ENCODE data around the gene PRDM16.

PRDM16 gene

DNA sequence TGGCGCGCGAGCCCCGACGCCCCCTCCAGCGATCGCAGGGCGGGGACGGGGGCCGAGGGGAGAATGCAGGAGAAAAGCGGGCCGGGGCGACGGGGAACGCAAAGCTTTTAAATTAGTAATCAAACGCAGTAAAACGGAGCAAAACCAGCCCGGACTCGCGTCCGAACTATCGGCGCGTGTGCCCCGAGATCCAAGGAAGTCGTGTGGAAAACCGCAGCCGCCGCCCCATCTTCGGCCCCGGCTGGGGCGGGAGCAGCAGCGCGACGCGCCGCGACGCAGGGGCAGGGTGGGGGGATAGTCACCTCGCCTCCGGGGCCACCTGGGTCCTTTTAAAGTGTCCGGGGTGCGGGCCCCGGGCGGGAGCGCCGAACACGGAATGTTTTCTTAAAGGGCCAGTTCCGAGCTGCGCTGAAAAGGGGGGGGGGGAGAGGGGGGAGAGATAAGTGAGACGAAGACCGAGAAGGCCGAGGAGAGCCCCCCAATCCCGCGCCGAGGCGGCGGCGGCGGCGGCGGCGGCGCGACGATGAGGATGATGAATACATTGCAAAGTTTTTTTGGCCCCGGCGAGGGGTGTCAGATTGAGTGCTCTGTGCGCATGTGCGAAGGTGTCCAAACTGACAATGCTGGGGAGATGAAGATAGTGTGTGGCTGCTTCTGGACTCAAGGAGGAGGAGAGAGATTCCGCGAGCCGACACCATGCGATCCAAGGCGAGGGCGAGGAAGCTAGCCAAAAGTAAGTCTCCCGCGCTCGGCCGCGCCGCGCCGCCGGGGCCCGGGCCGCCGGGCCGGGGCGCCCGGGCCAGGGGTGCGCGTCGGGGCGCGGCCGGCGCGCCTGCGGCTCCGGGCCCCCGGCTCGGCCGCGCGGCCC is at the start of gene PRDM16:
Gene PRDM16 (plus strand): TSS at position 640 of the 868 bp plus-strand sequence. CDS start 57 bp downstream, at position 697.
- Histone ChIP-seq H3K27me3 (ENCODE audit: insufficient read depth, low read length) (peaks cover 91% of the 10 kb centered on the region), H3K4me3 (ENCODE audit: low read length) (peak within 1 kb of the TSS; percentile 21)

DNA sequence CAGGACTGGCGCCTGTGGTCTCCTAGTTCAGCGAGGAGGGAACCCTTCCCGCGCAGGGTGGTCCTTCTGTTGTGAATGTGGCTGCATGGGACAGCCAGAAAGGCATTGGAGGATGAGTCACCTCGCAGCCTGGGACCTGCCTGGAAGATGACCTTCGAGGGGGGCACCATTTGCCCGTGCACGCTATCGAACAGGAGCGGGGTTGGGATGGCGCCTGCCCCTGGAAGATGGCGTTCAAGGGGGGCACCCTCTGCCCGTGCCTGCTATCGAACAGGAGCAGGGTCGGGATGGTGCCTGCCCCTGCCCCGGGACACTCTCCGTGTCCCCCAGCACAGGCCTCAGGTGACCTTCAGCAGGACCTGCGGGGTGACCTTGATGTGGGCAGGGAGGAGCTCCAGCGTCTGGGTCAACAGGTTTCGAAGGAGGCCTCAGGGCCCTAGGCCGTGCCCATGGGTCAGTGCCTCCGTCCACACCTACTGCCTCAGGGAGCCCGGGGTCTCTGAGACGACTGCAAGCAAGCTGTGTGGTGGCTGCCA is 49.4 kb upstream of the PRDM16 start:
- Histone ChIP-seq H3K4me1 (ENCODE audit: insufficient read depth, low read length) (no peaks in the 10 kb centered on the region), H3K27me3 (ENCODE audit: insufficient read depth, low read length) (peaks cover 8% of the 10 kb centered on the region), H3K9me3 (ENCODE audit: low read length) (peaks cover 2% of the 10 kb centered on the region), H3K4me3 (ENCODE audit: low read length) (no peak overlapping the region), H2AFZ (ENCODE audit: low read depth, low read length) (no peak overlapping the region), H3K36me3 (ENCODE audit: insufficient read depth, low read length) (no peaks in the 10 kb centered on the region)

More for the DNA sequence above, at the start of gene PRDM16:
- Histone ChIP-seq H3K4me1 (ENCODE audit: insufficient read depth, low read length) (no peaks in the 10 kb centered on the region), H3K9me3 (ENCODE audit: low read length) (no peaks in the 10 kb centered on the region), H2AFZ (ENCODE audit: low read depth, low read length) (peak within 1 kb of the TSS; percentile 24), H3K36me3 (ENCODE audit: insufficient read depth, low read length) (no peaks in the 10 kb centered on the region)

DNA sequence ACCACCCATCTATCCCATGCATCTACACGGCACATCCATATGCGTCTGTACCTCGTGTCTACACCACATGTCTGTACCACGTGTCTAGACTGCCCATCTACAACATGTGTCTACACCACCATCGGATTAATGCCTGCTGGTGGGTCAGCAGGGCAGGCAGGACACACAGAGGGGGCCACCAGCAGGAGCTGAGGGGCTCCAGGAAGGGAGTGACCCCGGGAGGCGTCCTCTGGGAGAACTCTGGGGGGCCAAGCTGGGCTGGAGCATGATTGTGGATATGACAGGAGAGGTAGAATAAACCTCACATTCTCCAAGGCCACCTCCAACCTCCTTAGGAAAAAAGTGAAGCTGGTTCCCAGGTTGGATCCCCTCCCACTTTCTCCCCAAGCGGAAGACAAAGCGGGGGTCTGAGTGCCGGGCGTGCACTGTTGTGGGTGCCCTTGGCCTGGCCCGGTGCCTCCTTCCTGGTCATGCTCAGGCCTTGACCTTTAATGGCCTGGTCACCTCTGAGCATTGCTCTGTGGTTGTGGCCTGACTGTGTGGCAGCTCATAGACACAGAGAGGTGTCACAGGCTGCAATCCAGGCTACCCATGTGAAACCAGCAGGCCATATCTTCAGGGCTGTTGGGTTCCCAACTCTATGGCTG is 48.6 kb upstream of the PRDM16 start:
- H3K27me3 ChIP-seq (ENCODE audit: insufficient read depth, low read length) = peaks cover 8% of the 10 kb centered on the region
- H3K4me1 ChIP-seq (ENCODE audit: insufficient read depth, low read length) = no peaks in the 10 kb centered on the region
- peaks cover 2% of the 10 kb centered on the region for H3K9me3 ChIP-seq (ENCODE audit: low read length)
- H3K36me3 ChIP-seq (ENCODE audit: insufficient read depth, low read length) = no peaks in the 10 kb centered on the region
- no peak overlapping the region for H3K4me3 ChIP-seq (ENCODE audit: low read length)
- H2AFZ ChIP-seq (ENCODE audit: low read depth, low read length) = no peak overlapping the region

DNA sequence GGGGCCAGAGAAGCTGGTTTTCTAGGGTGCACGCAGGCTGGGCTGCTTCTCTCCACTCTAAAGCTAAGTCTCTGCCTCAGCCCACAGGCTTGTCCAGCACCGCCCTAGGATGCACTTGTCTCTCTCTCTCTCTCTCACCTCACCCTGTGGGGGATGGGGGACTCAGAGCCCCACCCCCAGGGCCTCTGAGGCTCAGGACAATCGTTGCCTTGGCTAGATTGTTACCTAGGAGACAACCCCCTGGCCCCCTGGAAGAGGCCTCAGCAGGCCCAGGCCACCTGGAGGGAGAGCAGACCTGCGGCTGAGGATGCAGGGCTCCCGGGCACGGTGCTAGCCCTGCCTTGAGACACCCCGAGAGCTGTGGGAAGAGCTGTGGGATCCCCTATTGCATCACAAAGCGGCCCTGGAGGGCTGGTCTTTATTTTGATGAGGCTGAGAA is 47.8 kb upstream of the PRDM16 start, which contains the start of gene ACTRT2:
Gene ACTRT2 (plus strand): TSS at position 235 of the 439 bp plus-strand sequence. CDS start 220 bp downstream, outside the sequence.
- Histone ChIP-seq H3K4me1 (ENCODE audit: insufficient read depth, low read length) (no peaks in the 10 kb centered on the region), H2AFZ (ENCODE audit: low read depth, low read length) (no peak within 1 kb of the TSS), H3K4me3 (ENCODE audit: low read length) (no peak within 1 kb of the TSS), H3K9me3 (ENCODE audit: low read length) (peaks cover 2% of the 10 kb centered on the region), H3K27me3 (ENCODE audit: insufficient read depth, low read length) (peaks cover 3% of the 10 kb centered on the region), H3K36me3 (ENCODE audit: insufficient read depth, low read length) (no peaks in the 10 kb centered on the region)

GRCh38 chr1:3021801-3022401 is 47.1 kb upstream of the PRDM16 start:
- Histone ChIP-seq H3K27me3 (ENCODE audit: insufficient read depth, low read length) (peaks cover 3% of the 10 kb centered on the region), H3K4me1 (ENCODE audit: insufficient read depth, low read length) (no peaks in the 10 kb centered on the region), H3K36me3 (ENCODE audit: insufficient read depth, low read length) (no peaks in the 10 kb centered on the region), H3K4me3 (ENCODE audit: low read length) (no peak overlapping the region), H3K9me3 (ENCODE audit: low read length) (peaks cover 2% of the 10 kb centered on the region), H2AFZ (ENCODE audit: low read depth, low read length) (no peak overlapping the region)

DNA sequence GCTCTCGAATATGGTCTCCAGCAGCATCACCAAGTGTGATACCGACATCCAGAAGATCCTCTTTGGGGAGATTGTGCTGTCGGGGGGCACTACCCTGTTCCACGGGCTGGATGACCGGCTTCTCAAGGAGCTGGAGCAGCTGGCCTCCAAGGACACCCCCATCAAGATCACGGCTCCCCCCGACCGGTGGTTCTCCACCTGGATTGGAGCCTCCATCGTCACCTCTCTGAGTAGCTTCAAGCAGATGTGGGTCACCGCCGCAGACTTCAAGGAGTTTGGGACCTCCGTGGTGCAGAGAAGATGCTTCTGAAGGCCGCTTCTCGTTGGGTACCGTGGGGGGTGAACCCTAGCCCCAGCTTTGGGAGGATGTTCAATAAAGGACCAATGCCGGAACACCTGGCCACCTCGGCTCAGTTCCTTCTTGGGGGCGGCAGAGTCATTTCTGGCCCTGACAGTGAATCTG is 46.5 kb upstream of the PRDM16 start:
- Histone ChIP-seq H2AFZ (ENCODE audit: low read depth, low read length) (no peak overlapping the region), H3K4me3 (ENCODE audit: low read length) (no peak overlapping the region), H3K9me3 (ENCODE audit: low read length) (peaks cover 2% of the 10 kb centered on the region)

GRCh38 chr1:3022976-3023375 is 46.0 kb upstream of the PRDM16 start:
- Histone ChIP-seq H3K4me1 (ENCODE audit: insufficient read depth, low read length) (no peaks in the 10 kb centered on the region), H3K36me3 (ENCODE audit: insufficient read depth, low read length) (no peaks in the 10 kb centered on the region), H3K4me3 (ENCODE audit: low read length) (no peak overlapping the region), H3K9me3 (ENCODE audit: low read length) (no peaks in the 10 kb centered on the region), H3K27me3 (ENCODE audit: insufficient read depth, low read length) (peaks cover 3% of the 10 kb centered on the region), H2AFZ (ENCODE audit: low read depth, low read length) (no peak overlapping the region)

More for the DNA sequence above, 46.5 kb upstream of the PRDM16 start:
- Histone ChIP-seq H3K36me3 (ENCODE audit: insufficient read depth, low read length) (no peaks in the 10 kb centered on the region), H3K4me1 (ENCODE audit: insufficient read depth, low read length) (no peaks in the 10 kb centered on the region), H3K27me3 (ENCODE audit: insufficient read depth, low read length) (peaks cover 3% of the 10 kb centered on the region)

GRCh38 chr1:3024019-3024418 is 45.0 kb upstream of the PRDM16 start:
- no peaks in the 10 kb centered on the region for H3K36me3 ChIP-seq (ENCODE audit: insufficient read depth, low read length)
- no peak overlapping the region for H2AFZ ChIP-seq (ENCODE audit: low read depth, low read length)
- peaks cover 3% of the 10 kb centered on the region for H3K27me3 ChIP-seq (ENCODE audit: insufficient read depth, low read length)
- H3K9me3 ChIP-seq (ENCODE audit: low read length) = no peaks in the 10 kb centered on the region
- no peaks in the 10 kb centered on the region for H3K4me1 ChIP-seq (ENCODE audit: insufficient read depth, low read length)
- H3K4me3 ChIP-seq (ENCODE audit: low read length) = no peak overlapping the region

DNA sequence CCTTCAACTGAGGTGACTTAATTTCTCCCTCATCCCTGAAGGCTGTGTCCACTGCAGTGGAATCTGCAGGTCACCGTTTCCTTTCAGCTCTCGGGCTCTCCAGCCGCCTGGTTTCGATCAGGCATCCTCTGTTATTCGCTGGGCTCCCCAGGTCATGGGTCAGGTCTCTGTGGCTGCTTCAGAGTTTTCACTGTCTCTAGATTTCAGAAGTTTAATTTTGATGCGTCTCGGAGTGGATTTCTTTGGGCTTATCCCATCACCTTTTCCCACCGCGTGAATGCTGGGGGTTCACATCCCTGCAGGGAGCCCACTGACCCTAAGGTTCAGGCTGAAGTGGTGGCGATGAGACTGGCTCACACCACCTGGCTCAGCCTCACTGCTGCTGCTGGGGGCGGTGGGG is 44.4 kb upstream of the PRDM16 start:
- Histone ChIP-seq H2AFZ (ENCODE audit: low read depth, low read length) (no peak overlapping the region), H3K9me3 (ENCODE audit: low read length) (no peaks in the 10 kb centered on the region), H3K4me3 (ENCODE audit: low read length) (no peak overlapping the region), H3K27me3 (ENCODE audit: insufficient read depth, low read length) (peaks cover 3% of the 10 kb centered on the region), H3K36me3 (ENCODE audit: insufficient read depth, low read length) (no peaks in the 10 kb centered on the region), H3K4me1 (ENCODE audit: insufficient read depth, low read length) (no peaks in the 10 kb centered on the region)

DNA sequence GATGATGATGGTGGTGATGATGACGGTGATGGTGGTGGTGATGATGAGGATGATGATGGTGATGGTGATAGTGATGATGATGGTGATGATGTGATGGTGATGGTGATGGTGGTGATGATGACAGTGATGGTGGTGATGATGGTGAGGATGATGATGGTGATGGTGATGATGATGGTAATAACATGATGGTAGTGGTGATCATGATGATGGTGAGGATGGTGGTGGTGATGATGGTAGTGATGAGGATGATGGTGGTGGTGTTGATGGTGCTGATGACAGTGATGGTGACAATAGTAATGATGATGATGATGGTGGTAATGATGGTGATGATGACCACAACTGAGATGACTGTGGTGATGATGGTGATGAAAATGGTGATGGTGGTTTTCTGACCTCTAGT is 42.9 kb upstream of the PRDM16 start:
- no peaks in the 10 kb centered on the region for H3K36me3 ChIP-seq (ENCODE audit: insufficient read depth, low read length)
- no peak overlapping the region for H3K4me3 ChIP-seq (ENCODE audit: low read length)
- peaks cover 13% of the 10 kb centered on the region for H3K27me3 ChIP-seq (ENCODE audit: insufficient read depth, low read length)
- no peaks in the 10 kb centered on the region for H3K4me1 ChIP-seq (ENCODE audit: insufficient read depth, low read length)
- H3K9me3 ChIP-seq (ENCODE audit: low read length) = no peaks in the 10 kb centered on the region
- no peak overlapping the region for H2AFZ ChIP-seq (ENCODE audit: low read depth, low read length)

GRCh38 chr1:3026581-3027391 is 42.2 kb upstream of the PRDM16 start:
- Histone ChIP-seq H3K36me3 (ENCODE audit: insufficient read depth, low read length) (no peaks in the 10 kb centered on the region), H3K9me3 (ENCODE audit: low read length) (no peaks in the 10 kb centered on the region), H3K4me1 (ENCODE audit: insufficient read depth, low read length) (no peaks in the 10 kb centered on the region), H3K27me3 (ENCODE audit: insufficient read depth, low read length) (peaks cover 19% of the 10 kb centered on the region), H2AFZ (ENCODE audit: low read depth, low read length) (no peak overlapping the region), H3K4me3 (ENCODE audit: low read length) (no peak overlapping the region)

DNA sequence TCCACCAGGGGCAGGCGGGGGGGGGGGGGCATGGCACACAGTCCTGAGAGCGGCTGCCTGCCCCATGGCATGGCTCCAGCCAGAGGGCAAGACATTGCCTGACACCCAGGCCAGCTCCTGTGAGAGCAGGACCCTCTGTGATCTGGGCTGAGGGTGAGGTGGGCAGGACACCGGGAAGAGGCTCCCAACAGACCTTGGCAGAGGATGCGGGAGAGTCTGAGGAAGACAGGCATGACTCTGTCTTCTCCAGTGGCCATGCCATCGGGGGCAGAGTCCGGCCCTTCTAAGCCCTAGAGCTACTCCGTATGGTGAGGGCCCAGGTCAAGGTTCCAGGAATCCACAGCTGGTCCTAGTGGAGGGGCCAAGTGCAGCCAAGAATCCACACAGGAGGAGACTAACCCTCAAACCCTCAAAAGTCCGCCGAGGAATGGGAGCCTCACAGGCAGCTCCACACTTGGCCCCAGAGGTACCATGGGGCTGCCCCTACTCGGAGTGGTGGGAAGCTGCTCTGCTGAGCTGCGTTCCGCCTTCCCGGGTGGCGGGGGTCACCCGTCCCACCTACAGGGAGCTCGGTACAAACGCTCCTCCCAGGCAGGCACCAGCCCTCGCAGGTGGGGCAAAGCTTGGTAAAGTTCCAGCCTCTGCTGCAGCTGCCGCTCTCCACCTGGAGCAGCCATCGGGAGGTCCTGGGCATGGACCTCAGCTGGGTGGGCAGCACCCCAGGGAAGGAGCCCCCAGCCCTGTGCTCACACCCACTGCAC is 41.2 kb upstream of the PRDM16 start:
- H2AFZ ChIP-seq (ENCODE audit: low read depth, low read length) = no peak overlapping the region
- H3K4me1 ChIP-seq (ENCODE audit: insufficient read depth, low read length) = no peaks in the 10 kb centered on the region
- H3K9me3 ChIP-seq (ENCODE audit: low read length) = no peaks in the 10 kb centered on the region
- H3K27me3 ChIP-seq (ENCODE audit: insufficient read depth, low read length) = peaks cover 19% of the 10 kb centered on the region
- no peaks in the 10 kb centered on the region for H3K36me3 ChIP-seq (ENCODE audit: insufficient read depth, low read length)
- no peak overlapping the region for H3K4me3 ChIP-seq (ENCODE audit: low read length)
